WTC11 (cell line): Measurements from ENCODE around the gene LIMK1. TPM values are rescaled to one million over a fixed set of nuclear protein-coding genes. Genes with fewer than 3 reads are reported as not detected.

Experiments used
- ATAC-seq: fragments of 200-7000 bp; cut with Tn5 transposase; 2 replicates; pipeline ENCODE4 v1.10.0; 2021; ENCODE audit warnings: mild to moderate bottlenecking, moderate library complexity
- CTCF ChIA-PET: fragments of 300-600 bp; sonication (Branson Sonifier 250); formaldehyde crosslinking; loops from one replicate; lab custom pipeline; 2021; ENCODE audit warnings: antibody characterized with exemption; lab: Charles Lee
- POLR2A ChIA-PET: fragments of 350-600 bp; sonication (Branson Sonifier 250); formaldehyde crosslinking; loops from one replicate; lab custom pipeline; 2021; ENCODE audit warnings: antibody characterized with exemption; lab: Charles Lee
- DNase-seq: peaks from one replicate; pipeline ENCODE4 v3.0.0; 2021; ENCODE audit warnings: low spot score
- H3K27ac Mint-ChIP-seq: 2 replicates; pipeline ENCODE4 v1.8.0; 2021; ENCODE audit warnings: mixed read lengths
- H3K27me3 Mint-ChIP-seq: 2 replicates; pipeline ENCODE4 v1.8.0; 2021; ENCODE audit warnings: low read depth, mild to moderate bottlenecking, moderate library complexity, mixed read lengths
- H3K36me3 Mint-ChIP-seq: 2 replicates; pipeline ENCODE4 v1.8.0; 2021; ENCODE audit warnings: mixed read lengths
- H3K4me1 Mint-ChIP-seq: 2 replicates; pipeline ENCODE4 v1.8.0; 2022; ENCODE audit warnings: mixed read lengths
- H3K4me3 Mint-ChIP-seq: 2 replicates; pipeline ENCODE4 v1.8.0; 2021; ENCODE audit warnings: mild to moderate bottlenecking, moderate library complexity, mixed read lengths
- H3K9me3 Mint-ChIP-seq: 2 replicates; pipeline ENCODE4 v1.8.0; 2021; ENCODE audit warnings: mixed read lengths
- EMX1 ChIP-seq: fragments of 250-450 bp; sonication (Bioruptor Pico); IDR thresholded peaks from 2 replicates; pipeline ENCODE4 v1.8.0; 2021; ENCODE audit warnings: mild to moderate bottlenecking
- ESRRA ChIP-seq: sonication (generic); formaldehyde crosslinking; IDR thresholded peaks from 2 replicates; pipeline ENCODE4 v1.8.1; 2022; ENCODE audit warnings: mild to moderate bottlenecking, missing genetic modification reagents, borderline replicate concordance
- ETV6 ChIP-seq: sonication (generic); formaldehyde crosslinking; IDR thresholded peaks from 2 replicates; pipeline ENCODE4 v1.8.1; 2022; ENCODE audit warnings: mild to moderate bottlenecking, missing genetic modification reagents
- GABPB1 ChIP-seq: sonication (generic); formaldehyde crosslinking; IDR thresholded peaks from 2 replicates; pipeline ENCODE4 v1.8.1; 2023; ENCODE audit warnings: mild to moderate bottlenecking, missing genetic modification reagents
- JAZF1 ChIP-seq: fragments of 250-450 bp; sonication (Bioruptor Pico); IDR thresholded peaks from 2 replicates; pipeline ENCODE4 v1.9.0; 2021; ENCODE audit warnings: moderate library complexity, mild to moderate bottlenecking, inconsistent platforms
- NR1H2 ChIP-seq: sonication (generic); formaldehyde crosslinking; IDR thresholded peaks from 2 replicates; pipeline ENCODE4 v1.9.0; 2021; ENCODE audit warnings: mild to moderate bottlenecking, moderate library complexity, missing genetic modification reagents
- RORB ChIP-seq: fragments of 250-450 bp; sonication (Bioruptor Pico); IDR thresholded peaks from 2 replicates; pipeline ENCODE4 v1.9.0; 2021; ENCODE audit warnings: mild to moderate bottlenecking
- SOX15 ChIP-seq: fragments of 250-450 bp; sonication (Bioruptor Pico); IDR thresholded peaks from 2 replicates; pipeline ENCODE4 v1.9.0; 2021; ENCODE audit warnings: mild to moderate bottlenecking
- ZNF219 ChIP-seq: sonication (generic); formaldehyde crosslinking; IDR thresholded peaks from 2 replicates; pipeline ENCODE4 v1.8.0; 2023; ENCODE audit warnings: missing genetic modification reagents, mild to moderate bottlenecking, borderline replicate concordance
- total RNA-seq: library from RNA; stranded (reverse); gene quantifications from 3 replicates; pipeline ENCODE4 v1.2.3, GENCODE V29; 2021
- TF ChIP-seq, protein P1 (sequence below): sonication (generic); formaldehyde crosslinking; IDR thresholded peaks from 2 replicates; pipeline ENCODE4 v1.8.1; 2022; ENCODE audit warnings: low read depth, mild to moderate bottlenecking, moderate library complexity, missing genetic modification reagents, borderline replicate concordance
- TF ChIP-seq, protein P2 (sequence below): fragments of 250-450 bp; sonication (Bioruptor Pico); IDR thresholded peaks from 2 replicates; pipeline ENCODE4 v1.9.0; 2021; ENCODE audit warnings: mild to moderate bottlenecking, borderline replicate concordance
- TF ChIP-seq, protein P3 (sequence below): sonication (generic); formaldehyde crosslinking; IDR thresholded peaks from 2 replicates; pipeline ENCODE4 v1.8.0; 2022; ENCODE audit warnings: mild to moderate bottlenecking, missing genetic modification reagents
- TF ChIP-seq, protein P4 (sequence below): sonication (generic); formaldehyde crosslinking; IDR thresholded peaks from 2 replicates; pipeline ENCODE4 v1.8.0; 2023; ENCODE audit warnings: missing genetic modification reagents
- TF ChIP-seq, protein P5 (sequence below): sonication (generic); formaldehyde crosslinking; IDR thresholded peaks from 2 replicates; pipeline ENCODE4 v1.8.0; 2023; ENCODE audit warnings: mild to moderate bottlenecking, missing genetic modification reagents
- TF ChIP-seq, protein P6 (sequence below): fragments of 250-450 bp; sonication (Bioruptor Pico); IDR thresholded peaks from 2 replicates; pipeline ENCODE4 v1.9.0; 2021; ENCODE audit warnings: mild to moderate bottlenecking
- TF ChIP-seq, protein P7 (sequence below): sonication (generic); formaldehyde crosslinking; IDR thresholded peaks from 2 replicates; pipeline ENCODE4 v1.8.1; 2022; ENCODE audit warnings: low read depth, missing genetic modification reagents, borderline replicate concordance
- TF ChIP-seq, protein P8 (sequence below): sonication (generic); formaldehyde crosslinking; IDR thresholded peaks from 2 replicates; pipeline ENCODE4 v1.8.0; 2022; ENCODE audit warnings: mild to moderate bottlenecking, missing genetic modification reagents

The LIMK1 gene
- total RNA-seq, 1 experiment from 2014 or later, result 85.4 TPM

DNA sequence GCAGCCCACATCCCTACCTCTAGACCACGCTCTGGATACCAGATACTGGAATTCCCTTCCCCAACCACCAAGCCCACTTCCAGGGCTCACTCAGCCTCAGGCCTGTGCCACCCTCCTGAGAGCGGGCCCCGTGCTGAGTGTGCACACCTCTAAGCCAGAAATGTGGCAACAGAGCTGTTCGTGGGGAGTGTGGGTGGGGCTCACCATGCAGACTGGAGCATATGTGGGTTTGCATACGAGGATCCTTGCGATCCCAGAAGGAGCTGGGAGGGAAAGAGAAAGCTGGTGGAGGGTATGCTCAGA, 13.0 kb upstream of the LIMK1 start:
- CTCF ChIA-PET, result interaction anchor here (0.6 to 1.9 kb wide), 6 partner anchors 8 to 136 kb away, joined by 3 to 7 read pairs (median 4); no protein-coding TSS in a partner anchor
- Mint-ChIP-seq H3K27ac (no peak overlapping the region), H3K36me3 (no peaks in the 10 kb centered on the region), H3K4me1 (0 out of 2 replicates have a peak, but pooled peaks cover 2% of the 10 kb centered on the region), H3K4me3 (no peak overlapping the region), H3K9me3 (no peaks in the 10 kb centered on the region), H3K27me3 (no peaks in the 10 kb centered on the region)
- no peak for ATAC-seq
- TF ChIP-seq EMX1 (CRISPR knock-in tag) (no peak), ESRRA (CRISPR knock-in tag) (no peak), RORB (CRISPR knock-in tag) (no peak), ETV6 (CRISPR knock-in tag) (no peak), JAZF1 (CRISPR knock-in tag) (no peak), NR1H2 (CRISPR knock-in tag) (no peak), GABPB1 (CRISPR knock-in tag) (no peak), ZNF219 (CRISPR knock-in tag) (no peak), SOX15 (CRISPR knock-in tag) (no peak)
- TF ChIP-seq, protein P1, sequence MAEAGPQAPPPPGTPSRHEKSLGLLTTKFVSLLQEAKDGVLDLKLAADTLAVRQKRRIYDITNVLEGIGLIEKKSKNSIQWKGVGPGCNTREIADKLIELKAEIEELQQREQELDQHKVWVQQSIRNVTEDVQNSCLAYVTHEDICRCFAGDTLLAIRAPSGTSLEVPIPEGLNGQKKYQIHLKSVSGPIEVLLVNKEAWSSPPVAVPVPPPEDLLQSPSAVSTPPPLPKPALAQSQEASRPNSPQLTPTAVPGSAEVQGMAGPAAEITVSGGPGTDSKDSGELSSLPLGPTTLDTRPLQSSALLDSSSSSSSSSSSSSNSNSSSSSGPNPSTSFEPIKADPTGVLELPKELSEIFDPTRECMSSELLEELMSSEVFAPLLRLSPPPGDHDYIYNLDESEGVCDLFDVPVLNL (CRISPR knock-in tag), result no peak
- TF ChIP-seq, protein P2, sequence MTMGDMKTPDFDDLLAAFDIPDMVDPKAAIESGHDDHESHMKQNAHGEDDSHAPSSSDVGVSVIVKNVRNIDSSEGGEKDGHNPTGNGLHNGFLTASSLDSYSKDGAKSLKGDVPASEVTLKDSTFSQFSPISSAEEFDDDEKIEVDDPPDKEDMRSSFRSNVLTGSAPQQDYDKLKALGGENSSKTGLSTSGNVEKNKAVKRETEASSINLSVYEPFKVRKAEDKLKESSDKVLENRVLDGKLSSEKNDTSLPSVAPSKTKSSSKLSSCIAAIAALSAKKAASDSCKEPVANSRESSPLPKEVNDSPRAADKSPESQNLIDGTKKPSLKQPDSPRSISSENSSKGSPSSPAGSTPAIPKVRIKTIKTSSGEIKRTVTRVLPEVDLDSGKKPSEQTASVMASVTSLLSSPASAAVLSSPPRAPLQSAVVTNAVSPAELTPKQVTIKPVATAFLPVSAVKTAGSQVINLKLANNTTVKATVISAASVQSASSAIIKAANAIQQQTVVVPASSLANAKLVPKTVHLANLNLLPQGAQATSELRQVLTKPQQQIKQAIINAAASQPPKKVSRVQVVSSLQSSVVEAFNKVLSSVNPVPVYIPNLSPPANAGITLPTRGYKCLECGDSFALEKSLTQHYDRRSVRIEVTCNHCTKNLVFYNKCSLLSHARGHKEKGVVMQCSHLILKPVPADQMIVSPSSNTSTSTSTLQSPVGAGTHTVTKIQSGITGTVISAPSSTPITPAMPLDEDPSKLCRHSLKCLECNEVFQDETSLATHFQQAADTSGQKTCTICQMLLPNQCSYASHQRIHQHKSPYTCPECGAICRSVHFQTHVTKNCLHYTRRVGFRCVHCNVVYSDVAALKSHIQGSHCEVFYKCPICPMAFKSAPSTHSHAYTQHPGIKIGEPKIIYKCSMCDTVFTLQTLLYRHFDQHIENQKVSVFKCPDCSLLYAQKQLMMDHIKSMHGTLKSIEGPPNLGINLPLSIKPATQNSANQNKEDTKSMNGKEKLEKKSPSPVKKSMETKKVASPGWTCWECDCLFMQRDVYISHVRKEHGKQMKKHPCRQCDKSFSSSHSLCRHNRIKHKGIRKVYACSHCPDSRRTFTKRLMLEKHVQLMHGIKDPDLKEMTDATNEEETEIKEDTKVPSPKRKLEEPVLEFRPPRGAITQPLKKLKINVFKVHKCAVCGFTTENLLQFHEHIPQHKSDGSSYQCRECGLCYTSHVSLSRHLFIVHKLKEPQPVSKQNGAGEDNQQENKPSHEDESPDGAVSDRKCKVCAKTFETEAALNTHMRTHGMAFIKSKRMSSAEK (CRISPR knock-in tag), result no peak
- TF ChIP-seq, protein P3, sequence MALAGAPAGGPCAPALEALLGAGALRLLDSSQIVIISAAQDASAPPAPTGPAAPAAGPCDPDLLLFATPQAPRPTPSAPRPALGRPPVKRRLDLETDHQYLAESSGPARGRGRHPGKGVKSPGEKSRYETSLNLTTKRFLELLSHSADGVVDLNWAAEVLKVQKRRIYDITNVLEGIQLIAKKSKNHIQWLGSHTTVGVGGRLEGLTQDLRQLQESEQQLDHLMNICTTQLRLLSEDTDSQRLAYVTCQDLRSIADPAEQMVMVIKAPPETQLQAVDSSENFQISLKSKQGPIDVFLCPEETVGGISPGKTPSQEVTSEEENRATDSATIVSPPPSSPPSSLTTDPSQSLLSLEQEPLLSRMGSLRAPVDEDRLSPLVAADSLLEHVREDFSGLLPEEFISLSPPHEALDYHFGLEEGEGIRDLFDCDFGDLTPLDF (CRISPR knock-in tag), result no peak
- TF ChIP-seq, protein P4, sequence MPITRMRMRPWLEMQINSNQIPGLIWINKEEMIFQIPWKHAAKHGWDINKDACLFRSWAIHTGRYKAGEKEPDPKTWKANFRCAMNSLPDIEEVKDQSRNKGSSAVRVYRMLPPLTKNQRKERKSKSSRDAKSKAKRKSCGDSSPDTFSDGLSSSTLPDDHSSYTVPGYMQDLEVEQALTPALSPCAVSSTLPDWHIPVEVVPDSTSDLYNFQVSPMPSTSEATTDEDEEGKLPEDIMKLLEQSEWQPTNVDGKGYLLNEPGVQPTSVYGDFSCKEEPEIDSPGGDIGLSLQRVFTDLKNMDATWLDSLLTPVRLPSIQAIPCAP (CRISPR knock-in tag), result no peak
- TF ChIP-seq, protein P5, sequence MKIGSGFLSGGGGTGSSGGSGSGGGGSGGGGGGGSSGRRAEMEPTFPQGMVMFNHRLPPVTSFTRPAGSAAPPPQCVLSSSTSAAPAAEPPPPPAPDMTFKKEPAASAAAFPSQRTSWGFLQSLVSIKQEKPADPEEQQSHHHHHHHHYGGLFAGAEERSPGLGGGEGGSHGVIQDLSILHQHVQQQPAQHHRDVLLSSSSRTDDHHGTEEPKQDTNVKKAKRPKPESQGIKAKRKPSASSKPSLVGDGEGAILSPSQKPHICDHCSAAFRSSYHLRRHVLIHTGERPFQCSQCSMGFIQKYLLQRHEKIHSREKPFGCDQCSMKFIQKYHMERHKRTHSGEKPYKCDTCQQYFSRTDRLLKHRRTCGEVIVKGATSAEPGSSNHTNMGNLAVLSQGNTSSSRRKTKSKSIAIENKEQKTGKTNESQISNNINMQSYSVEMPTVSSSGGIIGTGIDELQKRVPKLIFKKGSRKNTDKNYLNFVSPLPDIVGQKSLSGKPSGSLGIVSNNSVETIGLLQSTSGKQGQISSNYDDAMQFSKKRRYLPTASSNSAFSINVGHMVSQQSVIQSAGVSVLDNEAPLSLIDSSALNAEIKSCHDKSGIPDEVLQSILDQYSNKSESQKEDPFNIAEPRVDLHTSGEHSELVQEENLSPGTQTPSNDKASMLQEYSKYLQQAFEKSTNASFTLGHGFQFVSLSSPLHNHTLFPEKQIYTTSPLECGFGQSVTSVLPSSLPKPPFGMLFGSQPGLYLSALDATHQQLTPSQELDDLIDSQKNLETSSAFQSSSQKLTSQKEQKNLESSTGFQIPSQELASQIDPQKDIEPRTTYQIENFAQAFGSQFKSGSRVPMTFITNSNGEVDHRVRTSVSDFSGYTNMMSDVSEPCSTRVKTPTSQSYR (CRISPR knock-in tag), result no peak
- TF ChIP-seq, protein P6, sequence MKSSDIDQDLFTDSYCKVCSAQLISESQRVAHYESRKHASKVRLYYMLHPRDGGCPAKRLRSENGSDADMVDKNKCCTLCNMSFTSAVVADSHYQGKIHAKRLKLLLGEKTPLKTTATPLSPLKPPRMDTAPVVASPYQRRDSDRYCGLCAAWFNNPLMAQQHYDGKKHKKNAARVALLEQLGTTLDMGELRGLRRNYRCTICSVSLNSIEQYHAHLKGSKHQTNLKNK (CRISPR knock-in tag), result no peak
- TF ChIP-seq, protein P7, sequence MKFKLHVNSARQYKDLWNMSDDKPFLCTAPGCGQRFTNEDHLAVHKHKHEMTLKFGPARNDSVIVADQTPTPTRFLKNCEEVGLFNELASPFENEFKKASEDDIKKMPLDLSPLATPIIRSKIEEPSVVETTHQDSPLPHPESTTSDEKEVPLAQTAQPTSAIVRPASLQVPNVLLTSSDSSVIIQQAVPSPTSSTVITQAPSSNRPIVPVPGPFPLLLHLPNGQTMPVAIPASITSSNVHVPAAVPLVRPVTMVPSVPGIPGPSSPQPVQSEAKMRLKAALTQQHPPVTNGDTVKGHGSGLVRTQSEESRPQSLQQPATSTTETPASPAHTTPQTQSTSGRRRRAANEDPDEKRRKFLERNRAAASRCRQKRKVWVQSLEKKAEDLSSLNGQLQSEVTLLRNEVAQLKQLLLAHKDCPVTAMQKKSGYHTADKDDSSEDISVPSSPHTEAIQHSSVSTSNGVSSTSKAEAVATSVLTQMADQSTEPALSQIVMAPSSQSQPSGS, result no peak
- TF ChIP-seq, protein P8, sequence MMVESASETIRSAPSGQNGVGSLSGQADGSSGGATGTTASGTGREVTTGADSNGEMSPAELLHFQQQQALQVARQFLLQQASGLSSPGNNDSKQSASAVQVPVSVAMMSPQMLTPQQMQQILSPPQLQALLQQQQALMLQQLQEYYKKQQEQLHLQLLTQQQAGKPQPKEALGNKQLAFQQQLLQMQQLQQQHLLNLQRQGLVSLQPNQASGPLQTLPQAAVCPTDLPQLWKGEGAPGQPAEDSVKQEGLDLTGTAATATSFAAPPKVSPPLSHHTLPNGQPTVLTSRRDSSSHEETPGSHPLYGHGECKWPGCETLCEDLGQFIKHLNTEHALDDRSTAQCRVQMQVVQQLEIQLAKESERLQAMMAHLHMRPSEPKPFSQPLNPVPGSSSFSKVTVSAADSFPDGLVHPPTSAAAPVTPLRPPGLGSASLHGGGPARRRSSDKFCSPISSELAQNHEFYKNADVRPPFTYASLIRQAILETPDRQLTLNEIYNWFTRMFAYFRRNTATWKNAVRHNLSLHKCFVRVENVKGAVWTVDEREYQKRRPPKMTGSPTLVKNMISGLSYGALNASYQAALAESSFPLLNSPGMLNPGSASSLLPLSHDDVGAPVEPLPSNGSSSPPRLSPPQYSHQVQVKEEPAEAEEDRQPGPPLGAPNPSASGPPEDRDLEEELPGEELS (CRISPR knock-in tag), result no peak
- POLR2A ChIA-PET, result interaction anchor here (0.7 kb wide), 1 partner anchor 98 kb away, joined by 4 read pairs; no protein-coding TSS in a partner anchor
- no peak for DNase-seq
